M059J (cell line): ENCODE results near the gene FGF3. TPM values are rescaled to one million over a fixed set of nuclear protein-coding genes. Genes with fewer than 3 reads are reported as not detected.
A peak's percentile ranks its signal among the peaks of the same experiment; 100 is the strongest.

Source experiments
- DNase-seq: peaks from one replicate; pipeline ENCODE4 v3.0.0-alpha.2; 2012; ENCODE audit warnings: low read depth
- total RNA-seq: library from RNA; depleted of rRNA; stranded (reverse); fragments of >200 nt; shearing (Covaris generic); gene quantifications from 2 replicates; pipeline ENCODE4 v1.2.3, GENCODE V29; 2014; rRNA removed

Gene FGF3
- total RNA-seq, result not detected in 2 replicates

- DNase-seq, result no peak
Observed at GRCh38 chr11:69818603-69819441, at the start of gene FGF3. FGF3 (minus strand) TSS chr11:69819416; CDS start chr11:69818933, 483 bp downstream.

DNA sequence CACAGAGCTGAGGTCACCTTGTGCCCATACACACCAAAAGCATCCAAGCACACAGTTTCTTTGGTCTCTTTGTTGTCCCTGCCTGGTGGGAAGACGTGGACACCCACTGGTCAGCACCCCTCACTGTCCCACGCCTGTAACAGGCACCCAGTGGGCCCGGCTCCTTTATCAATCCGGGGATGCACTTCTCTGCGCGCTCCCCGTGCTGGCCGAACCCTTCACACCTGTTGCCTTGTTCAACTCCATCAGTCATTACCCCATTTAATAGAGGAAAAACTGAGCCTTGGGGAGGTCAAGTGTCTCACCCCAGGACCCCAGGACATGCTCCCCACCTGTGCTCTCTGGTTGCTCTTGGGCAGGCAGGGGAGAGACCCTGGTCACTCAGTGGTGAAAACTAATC lies 49.7 kb upstream of the FGF3 start:
- no peak for DNase-seq

GRCh38 chr11:69868006-69868810 lies 49.0 kb upstream of the FGF3 start:
- no peak for DNase-seq

DNA sequence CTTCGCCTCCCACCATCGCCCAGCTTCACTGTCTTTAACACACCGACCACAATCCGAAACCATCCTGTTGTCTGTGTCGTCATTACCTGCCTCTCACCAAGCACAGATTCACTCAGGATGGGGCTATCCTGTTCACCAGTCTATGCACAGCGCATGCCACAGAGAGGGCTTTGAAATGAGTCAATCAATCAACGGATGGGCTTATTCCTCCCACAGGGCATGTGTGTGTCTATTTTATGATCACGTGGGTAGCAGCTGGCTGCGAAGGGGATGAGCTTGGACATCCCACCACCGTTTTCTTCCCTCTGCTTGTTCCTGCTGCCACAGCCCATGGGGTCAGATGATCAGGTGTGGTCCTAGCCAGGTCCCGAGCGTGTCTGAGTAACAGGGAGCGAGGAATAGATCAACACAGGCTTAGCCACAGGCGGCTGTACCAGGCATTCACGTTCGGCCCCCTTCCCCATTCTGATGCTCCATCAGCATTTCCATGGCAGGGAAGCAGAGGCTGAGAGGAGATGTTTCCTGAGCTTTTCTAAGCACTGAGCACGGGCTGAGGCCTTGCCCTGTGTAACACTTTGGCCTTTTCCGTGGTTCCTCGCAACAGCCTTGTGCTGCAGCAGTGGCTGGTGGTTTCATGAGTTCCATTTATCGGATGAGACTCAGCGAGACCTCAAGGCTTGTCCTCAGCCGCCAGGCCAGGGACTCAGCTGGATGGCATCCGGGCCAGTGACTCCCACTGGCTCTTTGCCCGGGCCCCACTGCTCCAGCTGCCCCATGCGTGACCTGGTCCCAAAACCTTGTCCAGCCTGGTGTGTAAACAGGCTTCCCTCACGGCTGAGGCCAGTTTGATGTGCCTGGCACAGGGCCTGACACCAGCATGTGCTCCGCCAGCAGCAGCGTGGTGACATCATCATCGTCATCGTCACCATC lies 48.1 kb upstream of the FGF3 start:
- peak; percentile 96 for DNase-seq

- DNase-seq, result no peak
Observed at GRCh38 chr11:69866648-69867047, 47.4 kb upstream of the FGF3 start.

- no peak for DNase-seq
Observed at GRCh38 chr11:69865707-69866106, 46.5 kb upstream of the FGF3 start.

- DNase-seq, result no peak
Observed at GRCh38 chr11:69864686-69865661, 45.8 kb upstream of the FGF3 start.

DNA sequence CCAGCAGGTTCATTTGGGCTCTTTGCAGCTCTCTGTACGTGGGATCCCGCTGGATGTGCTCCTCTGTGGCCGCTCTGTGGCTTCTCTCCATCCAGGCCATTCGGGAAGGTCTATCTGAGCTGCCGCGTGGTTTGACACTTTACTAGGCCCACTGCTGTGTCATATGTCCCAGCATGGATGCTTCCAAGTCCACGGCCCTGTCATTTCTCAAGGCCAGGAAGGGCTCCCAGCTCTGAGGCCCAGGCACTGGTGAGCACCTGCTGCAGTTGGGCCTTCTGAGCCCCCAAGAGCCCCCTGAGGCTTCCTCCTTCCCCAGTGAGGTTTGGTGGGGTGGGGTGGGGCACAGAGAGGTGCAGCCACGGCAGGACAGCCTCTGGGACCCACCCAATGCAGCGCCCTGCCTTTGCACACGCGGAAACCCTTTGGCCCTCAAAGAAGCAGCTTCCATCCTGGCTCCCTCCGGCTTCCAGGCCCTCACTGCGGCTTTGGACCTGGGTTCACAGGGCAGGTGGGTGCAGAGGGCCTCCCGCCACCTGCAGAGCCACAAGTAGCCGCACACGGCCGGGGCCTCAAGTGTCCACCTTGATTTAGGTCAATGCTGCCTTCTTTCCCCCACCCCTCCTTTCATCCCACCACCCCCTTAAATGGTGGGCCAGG lies 44.5 kb upstream of the FGF3 start:
- DNase-seq, result no peak

GRCh38 chr11:69862797-69863543 lies 43.8 kb upstream of the FGF3 start:
- DNase-seq, result no peak

- DNase-seq, result no peak
Observed at GRCh38 chr11:69862331-69862771, 43.1 kb upstream of the FGF3 start.

DNA sequence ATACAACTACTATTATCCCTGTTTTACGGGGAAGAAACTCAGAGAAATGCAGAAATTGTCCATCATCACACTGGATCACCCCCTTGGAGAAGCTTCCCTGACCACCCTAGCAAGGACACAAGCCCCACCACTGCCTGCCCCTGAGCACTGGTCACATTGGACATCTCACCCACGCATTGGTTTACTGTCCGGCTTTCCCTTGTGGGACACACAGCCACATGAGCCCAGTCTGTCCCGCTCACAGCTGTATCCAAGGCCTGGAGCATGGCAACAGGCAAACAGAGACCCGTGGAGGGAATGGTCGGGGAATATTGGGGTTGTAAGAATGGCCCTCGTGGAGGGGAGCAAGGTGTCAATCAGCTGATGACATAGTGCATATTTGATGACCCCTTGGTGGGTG lies 42.7 kb upstream of the FGF3 start:
- no peak for DNase-seq

- DNase-seq, result no peak
Observed at GRCh38 chr11:69860796-69861445, 41.7 kb upstream of the FGF3 start.

DNA sequence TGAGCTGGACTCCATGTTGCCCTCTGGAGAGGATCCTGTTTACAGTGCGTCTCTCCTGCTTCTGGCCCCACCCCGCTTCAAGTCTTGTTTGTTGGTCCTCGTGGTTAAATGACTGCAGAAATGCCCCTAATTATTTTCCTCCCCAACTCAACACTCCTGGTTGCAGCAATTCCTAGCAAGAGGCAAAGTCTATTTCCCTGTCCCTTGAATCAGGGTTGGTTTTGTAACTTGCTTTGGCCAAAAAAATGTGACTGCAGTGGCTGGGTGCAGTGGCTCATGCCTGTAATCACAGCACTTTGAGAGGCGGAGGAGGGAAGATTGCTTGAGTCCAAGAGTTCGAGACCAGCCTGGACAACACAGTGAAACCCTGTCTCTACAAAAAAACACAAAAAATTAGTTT lies 41.0 kb upstream of the FGF3 start:
- no peak for DNase-seq

GRCh38 chr11:69859275-69859934 lies 40.2 kb upstream of the FGF3 start:
- no peak for DNase-seq

DNA sequence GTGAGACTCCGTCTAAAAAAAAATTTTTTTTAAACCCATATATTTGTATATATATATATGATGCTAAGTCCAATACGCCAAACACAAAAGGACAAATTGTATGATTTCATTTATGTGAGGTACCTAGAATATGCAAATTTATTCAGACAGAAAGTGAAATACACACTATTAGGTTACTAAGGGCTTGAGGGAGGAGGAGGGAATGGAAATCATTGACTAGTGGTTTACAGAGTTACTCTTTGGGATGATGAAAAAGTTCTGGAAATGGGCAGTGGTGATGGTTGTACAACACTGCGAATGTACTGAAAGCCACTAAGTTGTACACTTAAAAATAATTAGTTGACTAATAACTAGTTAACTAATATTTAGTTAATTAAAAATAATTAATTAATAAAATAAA lies 36.2 kb upstream of the FGF3 start:
- DNase-seq, result no peak

- DNase-seq, result peak; percentile 79
Observed at GRCh38 chr11:69854713-69855112, 35.5 kb upstream of the FGF3 start.

- DNase-seq, result no peak
Observed at GRCh38 chr11:69852056-69852455, 32.8 kb upstream of the FGF3 start.

GRCh38 chr11:69848201-69848600 lies 29.0 kb upstream of the FGF3 start:
- DNase-seq, result no peak
